ENCODE results near the gene DNAH3. TPM values are rescaled to one million over a fixed set of nuclear protein-coding genes. Genes with fewer than 3 reads are reported as not detected.
"Not testable (repeated sequence)": the region's sequence is repeated elsewhere in the genome, so short reads cannot be mapped to it uniquely, and the experiment has no call there.

DNAH3 gene
- total and polyA plus RNA-seq, 5 donors from 2014 or later, result 0.05 TPM; not detected in 4

DNA sequence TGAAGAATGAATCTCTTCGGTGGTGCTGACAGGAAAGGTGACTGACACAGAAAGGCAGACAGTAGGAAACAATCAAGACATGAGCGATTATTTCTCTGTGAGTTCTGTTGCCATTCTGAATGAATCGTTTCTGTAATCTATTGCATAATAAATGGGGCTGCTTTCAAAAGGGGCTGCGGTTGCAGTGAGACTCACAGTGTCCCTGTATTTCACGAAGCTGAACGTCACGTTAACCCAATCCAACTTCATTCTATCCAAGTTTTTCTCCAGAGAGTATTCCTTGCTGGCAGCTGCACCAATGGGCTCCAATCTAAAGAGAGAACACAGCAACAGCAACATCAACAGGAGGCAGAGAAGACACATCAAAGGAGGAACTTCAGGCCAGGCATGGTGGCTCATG lies 75.4 kb downstream of the DNAH3 start:
- no peak for ATAC-seq (ENCODE audit: low read depth in 2 of 2)
- DNase-seq, result no peak
- no peaks in the 10 kb centered on the region for H3K36me3 ChIP-seq (ENCODE audit: control insufficient read depth, insufficient read depth, low read length)
- Mint-ChIP-seq H3K9me3 (no peaks in the 10 kb centered on the region), H3K4me1 (no peaks in the 10 kb centered on the region), H3K36me3 (no peaks in the 10 kb centered on the region), H3K4me3 (no peak overlapping the region), H3K27ac (peak overlapping the region in 1 of 3 donors; percentile 62), H3K27me3 (peaks cover 4% of the 10 kb centered on the region)
- no peaks in the 10 kb centered on the region for H3K27me3 ChIP-seq (ENCODE audit: control insufficient read depth, insufficient read depth, low read length)
- H3K9me3 ChIP-seq (ENCODE audit: control insufficient read depth in 2 of 2, low read length in 2 of 2), result no peaks in the 10 kb centered on the region
- H3K27ac ChIP-seq (ENCODE audit: insufficient read depth, low read length, poor library complexity, severe bottlenecking), result no peak overlapping the region
- no peak overlapping the region for H3K4me3 ChIP-seq (ENCODE audit: low read depth, low read length)
- no peaks in the 10 kb centered on the region for H3K4me1 ChIP-seq (ENCODE audit: control insufficient read depth, insufficient read depth, low read length, poor library complexity, severe bottlenecking)

- H3K36me3 Mint-ChIP-seq, result no peaks in the 10 kb centered on the region
- no peak for ATAC-seq (ENCODE audit: low read depth in 2 of 2)
- no peaks in the 10 kb centered on the region for H3K9me3 Mint-ChIP-seq
- H3K9me3 ChIP-seq (ENCODE audit: control insufficient read depth in 2 of 2, low read length in 2 of 2), result no peaks in the 10 kb centered on the region
- H3K4me1 Mint-ChIP-seq, result no peaks in the 10 kb centered on the region
- H3K27ac Mint-ChIP-seq, result no peak overlapping the region
- no peaks in the 10 kb centered on the region for H3K4me1 ChIP-seq (ENCODE audit: control insufficient read depth, insufficient read depth, low read length, poor library complexity, severe bottlenecking)
- H3K27ac ChIP-seq (ENCODE audit: insufficient read depth, low read length, poor library complexity, severe bottlenecking), result no peak overlapping the region
- no peaks in the 10 kb centered on the region for H3K36me3 ChIP-seq (ENCODE audit: control insufficient read depth, insufficient read depth, low read length)
- H3K4me3 Mint-ChIP-seq, result no peak overlapping the region
- no peak for DNase-seq
- no peak overlapping the region for H3K4me3 ChIP-seq (ENCODE audit: low read depth, low read length)
- H3K27me3 ChIP-seq (ENCODE audit: control insufficient read depth, insufficient read depth, low read length), result no peaks in the 10 kb centered on the region
- H3K27me3 Mint-ChIP-seq, result peaks cover 4% of the 10 kb centered on the region
Observed at GRCh38 chr16:21072976-21073375, 77.7 kb downstream of the DNAH3 start.

DNA sequence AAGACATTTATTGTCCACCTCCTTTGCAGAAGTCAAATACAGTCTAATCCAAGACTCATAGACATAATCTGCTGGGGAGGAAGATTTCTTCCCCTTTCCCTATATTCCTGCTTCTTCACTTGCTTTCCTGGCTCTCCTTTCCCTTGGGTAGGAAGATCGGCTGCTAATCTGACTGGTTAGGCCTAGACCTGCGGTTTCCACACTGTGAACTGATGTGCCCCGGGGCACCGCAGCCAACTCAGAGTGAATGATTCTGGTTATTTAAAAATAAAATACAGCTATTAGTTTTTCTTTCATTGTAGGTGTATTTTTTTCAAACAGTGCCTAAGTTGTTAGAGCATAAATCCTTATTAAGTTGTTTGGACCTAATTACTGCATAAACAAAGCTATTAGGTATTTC lies 78.9 kb downstream of the DNAH3 start:
- H3K9me3 Mint-ChIP-seq, result no peaks in the 10 kb centered on the region
- DNase-seq (no peak), ATAC-seq (ENCODE audit: low read depth in 2 of 2) (no peak)
- Histone ChIP-seq H3K36me3 (ENCODE audit: control insufficient read depth, insufficient read depth, low read length) (no peaks in the 10 kb centered on the region), H3K4me3 (ENCODE audit: low read depth, low read length) (no peak overlapping the region), H3K9me3 (ENCODE audit: control insufficient read depth in 2 of 2, low read length in 2 of 2) (no peaks in the 10 kb centered on the region), H3K4me1 (ENCODE audit: control insufficient read depth, insufficient read depth, low read length, poor library complexity, severe bottlenecking) (no peaks in the 10 kb centered on the region), H3K27ac (ENCODE audit: insufficient read depth, low read length, poor library complexity, severe bottlenecking) (no peak overlapping the region), H3K27me3 (ENCODE audit: control insufficient read depth, insufficient read depth, low read length) (no peaks in the 10 kb centered on the region)
- H3K27ac Mint-ChIP-seq, result no peak overlapping the region
- H3K4me3 Mint-ChIP-seq, result no peak overlapping the region
- H3K27me3 Mint-ChIP-seq, result peaks cover 4% of the 10 kb centered on the region
- H3K4me1 Mint-ChIP-seq, result no peaks in the 10 kb centered on the region
- no peaks in the 10 kb centered on the region for H3K36me3 Mint-ChIP-seq

GRCh38 chr16:21070564-21070963 lies 80.1 kb downstream of the DNAH3 start:
- Histone ChIP-seq H3K4me1 (ENCODE audit: control insufficient read depth, insufficient read depth, low read length, poor library complexity, severe bottlenecking) (no peaks in the 10 kb centered on the region), H3K27ac (ENCODE audit: insufficient read depth, low read length, poor library complexity, severe bottlenecking) (no peak overlapping the region), H3K4me3 (ENCODE audit: low read depth, low read length) (no peak overlapping the region), H3K27me3 (ENCODE audit: control insufficient read depth, insufficient read depth, low read length) (no peaks in the 10 kb centered on the region), H3K9me3 (ENCODE audit: control insufficient read depth in 2 of 2, low read length in 2 of 2) (no peaks in the 10 kb centered on the region), H3K36me3 (ENCODE audit: control insufficient read depth, insufficient read depth, low read length) (no peaks in the 10 kb centered on the region)
- Mint-ChIP-seq H3K9me3 (peaks cover 0 to 2% (median 0%) of the 10 kb centered on the region in 7 donors), H3K27ac (no peak overlapping the region), H3K4me3 (no peak overlapping the region), H3K27me3 (no peaks in the 10 kb centered on the region), H3K36me3 (no peaks in the 10 kb centered on the region), H3K4me1 (no peaks in the 10 kb centered on the region)
- DNase-seq (no peak), ATAC-seq (ENCODE audit: low read depth in 2 of 2) (no peak)

- Mint-ChIP-seq H3K9me3 (peaks cover 0 to 2% (median 0%) of the 10 kb centered on the region in 7 donors), H3K4me3 (no peak overlapping the region), H3K4me1 (no peaks in the 10 kb centered on the region), H3K36me3 (no peaks in the 10 kb centered on the region), H3K27ac (no peak overlapping the region), H3K27me3 (no peaks in the 10 kb centered on the region)
- H3K36me3 ChIP-seq (ENCODE audit: control insufficient read depth, insufficient read depth, low read length), result no peaks in the 10 kb centered on the region
- DNase-seq (no peak), ATAC-seq (ENCODE audit: low read depth in 2 of 2) (no peak)
- H3K27ac ChIP-seq (ENCODE audit: insufficient read depth, low read length, poor library complexity, severe bottlenecking), result no peak overlapping the region
- no peak overlapping the region for H3K4me3 ChIP-seq (ENCODE audit: low read depth, low read length)
- H3K27me3 ChIP-seq (ENCODE audit: control insufficient read depth, insufficient read depth, low read length), result no peaks in the 10 kb centered on the region
- H3K9me3 ChIP-seq (ENCODE audit: control insufficient read depth in 2 of 2, low read length in 2 of 2), result no peaks in the 10 kb centered on the region
- H3K4me1 ChIP-seq (ENCODE audit: control insufficient read depth, insufficient read depth, low read length, poor library complexity, severe bottlenecking), result no peaks in the 10 kb centered on the region
Observed at GRCh38 chr16:21069986-21070385, 80.7 kb downstream of the DNAH3 start.

- no peaks in the 10 kb centered on the region for H3K9me3 ChIP-seq (ENCODE audit: control insufficient read depth in 2 of 2, low read length in 2 of 2)
- Mint-ChIP-seq H3K9me3 (peaks cover 0 to 4% (median 0%) of the 10 kb centered on the region in 7 donors), H3K27me3 (peaks cover 6% of the 10 kb centered on the region), H3K4me3 (no peak overlapping the region), H3K27ac (no peak overlapping the region), H3K36me3 (no peaks in the 10 kb centered on the region), H3K4me1 (no peaks in the 10 kb centered on the region)
- H3K4me3 ChIP-seq (ENCODE audit: low read depth, low read length), result no peak overlapping the region
- H3K27me3 ChIP-seq (ENCODE audit: control insufficient read depth, insufficient read depth, low read length), result no peaks in the 10 kb centered on the region
- H3K4me1 ChIP-seq (ENCODE audit: control insufficient read depth, insufficient read depth, low read length, poor library complexity, severe bottlenecking), result no peaks in the 10 kb centered on the region
- ATAC-seq (ENCODE audit: low read depth in 2 of 2) (no peak), DNase-seq (no peak)
- no peak overlapping the region for H3K27ac ChIP-seq (ENCODE audit: insufficient read depth, low read length, poor library complexity, severe bottlenecking)
- no peaks in the 10 kb centered on the region for H3K36me3 ChIP-seq (ENCODE audit: control insufficient read depth, insufficient read depth, low read length)
Observed at GRCh38 chr16:21064203-21064602, 86.4 kb downstream of the DNAH3 start.

DNA sequence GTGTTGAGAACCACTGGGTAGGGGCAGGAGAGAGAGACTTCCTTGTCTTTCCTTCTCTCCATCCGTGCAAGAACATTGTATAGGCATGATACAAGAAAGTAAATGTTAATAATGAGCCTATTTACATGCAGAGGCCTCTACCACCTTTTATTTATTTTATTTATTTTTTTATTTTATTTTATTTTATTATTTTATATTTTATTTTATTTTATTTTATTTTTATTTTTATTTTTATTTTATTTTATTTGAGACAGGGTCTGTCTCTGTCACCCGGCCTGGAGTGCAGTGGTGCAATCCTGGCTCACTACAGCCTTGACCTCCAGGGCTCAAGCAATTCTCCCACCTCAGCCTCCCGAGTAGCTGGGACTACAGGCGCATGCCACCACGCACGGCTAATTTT lies 87.3 kb downstream of the DNAH3 start:
- not testable (repeated sequence) for H3K9me3 Mint-ChIP-seq; H3K27me3 ChIP-seq (ENCODE audit: control insufficient read depth, insufficient read depth, low read length); H3K27me3 Mint-ChIP-seq; H3K27ac ChIP-seq (ENCODE audit: insufficient read depth, low read length, poor library complexity, severe bottlenecking); H3K4me1 Mint-ChIP-seq; H3K9me3 ChIP-seq (ENCODE audit: control insufficient read depth in 2 of 2, low read length in 2 of 2); H3K4me3 ChIP-seq (ENCODE audit: low read depth, low read length); H3K36me3 Mint-ChIP-seq; H3K4me1 ChIP-seq (ENCODE audit: control insufficient read depth, insufficient read depth, low read length, poor library complexity, severe bottlenecking); H3K27ac Mint-ChIP-seq; H3K36me3 ChIP-seq (ENCODE audit: control insufficient read depth, insufficient read depth, low read length); DNase-seq; ATAC-seq (ENCODE audit: low read depth in 2 of 2); H3K4me3 Mint-ChIP-seq

DNA sequence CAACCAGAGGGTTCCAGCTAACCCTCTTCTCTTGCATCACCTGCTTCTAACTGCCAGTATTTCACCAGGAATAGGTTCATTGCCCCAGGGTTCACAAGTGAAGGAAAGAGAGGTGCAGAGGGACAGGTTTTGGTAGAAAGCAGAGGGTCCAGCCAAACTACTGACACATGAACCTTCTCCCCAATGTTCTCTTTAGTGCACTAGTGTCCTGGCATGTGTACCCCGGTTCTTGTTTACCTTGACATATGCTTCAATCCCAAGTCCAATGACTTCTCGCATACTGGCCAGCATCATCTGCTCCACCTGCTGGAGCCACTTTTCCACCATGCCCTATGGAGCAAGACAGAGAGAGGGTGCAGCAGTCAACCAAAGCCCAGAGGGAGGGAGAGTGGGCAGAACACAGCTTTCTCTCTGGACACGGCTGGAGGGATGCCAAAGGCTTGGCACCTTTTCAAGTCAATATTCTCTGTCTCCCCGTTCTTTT lies 90.6 kb downstream of the DNAH3 start:
- Histone ChIP-seq H3K9me3 (ENCODE audit: control insufficient read depth in 2 of 2, low read length in 2 of 2) (no peaks in the 10 kb centered on the region), H3K36me3 (ENCODE audit: control insufficient read depth, insufficient read depth, low read length) (no peaks in the 10 kb centered on the region), H3K4me1 (ENCODE audit: control insufficient read depth, insufficient read depth, low read length, poor library complexity, severe bottlenecking) (no peaks in the 10 kb centered on the region), H3K4me3 (ENCODE audit: low read depth, low read length) (no peak overlapping the region), H3K27ac (ENCODE audit: insufficient read depth, low read length, poor library complexity, severe bottlenecking) (no peak overlapping the region), H3K27me3 (ENCODE audit: control insufficient read depth, insufficient read depth, low read length) (peaks cover 5% of the 10 kb centered on the region)
- DNase-seq, result no peak
- Mint-ChIP-seq H3K36me3 (no peaks in the 10 kb centered on the region), H3K4me1 (no peaks in the 10 kb centered on the region), H3K27ac (peak overlapping the region in 1 of 3 donors; percentile 15), H3K27me3 (peaks cover 10% of the 10 kb centered on the region), H3K9me3 (peaks cover 0 to 4% (median 0%) of the 10 kb centered on the region in 7 donors), H3K4me3 (no peak overlapping the region)
- no peak for ATAC-seq (ENCODE audit: low read depth in 2 of 2)
